Left lung (tissue), 10 donors: ENCODE results near the gene TCF7. TPM values are rescaled to one million over a fixed set of nuclear protein-coding genes. Genes with fewer than 3 reads are reported as not detected.

Source experiments
- ATAC-seq: fragments of 200-7000 bp; cut with Tn5 transposase; one replicate; pipeline ENCODE4 v1.9.1; 2020; ENCODE audit warnings: moderate library complexity
- DNase-seq, 4 donors: peaks; one replicate each; pipeline ENCODE4 v3.0.0-alpha.2; 2013 to 2020
- H3K27ac ChIP-seq, 2 donors: fragments of 200-600 bp; sonication (generic) in 1 of 2; one replicate each; pipeline versions ENCODE4 v1.5.0 to v1.8.0; 2020 to 2021
- H3K27me3 ChIP-seq, 2 donors: fragments of 200-600 bp; sonication (generic) in 1 of 2; one replicate each; pipeline versions ENCODE4 v1.5.0 to v1.8.0; 2020 to 2021
- H3K36me3 ChIP-seq, 2 donors: fragments of 200-600 bp; sonication (generic) in 1 of 2; one replicate each; pipeline versions ENCODE4 v1.5.0 to v1.8.0; 2020 to 2021
- H3K4me1 ChIP-seq, 2 donors: fragments of 200-600 bp; one replicate each; pipeline ENCODE4 v1.8.0; 2021
- H3K4me3 ChIP-seq, 2 donors: fragments of 200-600 bp; sonication (generic) in 1 of 2; one replicate each; pipeline versions ENCODE4 v1.5.0 to v1.8.0; 2020 to 2021; ENCODE audit warnings: mild to moderate bottlenecking in 1 of 2
- H3K9me3 ChIP-seq, 2 donors: fragments of 200-600 bp; sonication (generic) in 1 of 2; one replicate each; pipeline versions ENCODE4 v1.5.0 to v1.8.0; 2020 to 2021
- CTCF ChIP-seq, 2 donors: fragments of 200-600 bp; sonication (generic) in 1 of 2; IDR thresholded peaks; one replicate each; pipeline versions ENCODE4 v1.5.0 to v1.8.0; 2021; ENCODE audit warnings: antibody characterized with exemption in 2 of 2
- intact Hi-C, 2 donors: fragments of 100-400 bp; cut with DNase I; formaldehyde crosslinking; loops; one replicate each; pipeline versions ENCODE4 v1.11.2 to v1.14.2; 2022
- polyA plus RNA-seq, 6 donors: library from polyadenylated mRNA; unstranded; fragments of 120-200 nt; gene quantifications; one replicate each; pipeline ENCODE4 v1.2.1, GENCODE V29; 2013; ENCODE audit not compliant: insufficient read length in 6 of 6
- total RNA-seq, 2 donors: library from RNA; stranded (reverse); fragmentation: NEBNext Ultra II Directional; extraction: Animal tissue kit (Norgen Biotek cat#: 25700); gene quantifications; one replicate each; pipeline ENCODE4 v1.2.1, GENCODE V29; 2021
- donor health status: DM: no; HTN: yes; CAD: no.
- donor health status: DM: no; HTN: no; CAD: no.

The TCF7 gene
- total and polyA plus RNA-seq, 8 donors = 4.8 to 18.8 (median 17.4) TPM

- no peak overlapping the region for H3K27ac ChIP-seq
- H3K4me1 ChIP-seq = peaks cover 0 to 30% of the 10 kb centered on the region in 2 donors
- intact Hi-C loops = no loop called here
- TF ChIP-seq CTCF (IDR thresholded peaks at IDR 0.05) = no peak
- H3K4me3 ChIP-seq = no peak overlapping the region
- ATAC-seq = no peak
- H3K9me3 ChIP-seq = no peaks in the 10 kb centered on the region
- DNase-seq = no peak
- H3K36me3 ChIP-seq = peaks cover 0 to 95% of the 10 kb centered on the region in 2 donors
- H3K27me3 ChIP-seq = no peaks in the 10 kb centered on the region
These were observed 38.8 kb downstream of the TCF7 start for GRCh38 chr5:134153241-134153640.

GRCh38 chr5:134153657-134154056 is 39.2 kb downstream of the TCF7 start:
- H3K9me3 ChIP-seq = no peaks in the 10 kb centered on the region
- peaks cover 0 to 100% of the 10 kb centered on the region in 2 donors for H3K36me3 ChIP-seq
- no peaks in the 10 kb centered on the region for H3K27me3 ChIP-seq
- intact Hi-C loops = no loop called here
- peaks cover 0 to 30% of the 10 kb centered on the region in 2 donors for H3K4me1 ChIP-seq
- ATAC-seq (no peak), DNase-seq (no peak)
- no peak overlapping the region for H3K4me3 ChIP-seq
- H3K27ac ChIP-seq = no peak overlapping the region
- no peak for TF ChIP-seq CTCF (IDR thresholded peaks at IDR 0.05)

- Histone ChIP-seq H3K4me3 (no peak overlapping the region), H3K36me3 (peaks cover 3 to 97% of the 10 kb centered on the region in 2 donors), H3K27me3 (no peaks in the 10 kb centered on the region), H3K4me1 (no peaks in the 10 kb centered on the region), H3K9me3 (no peaks in the 10 kb centered on the region), H3K27ac (no peak overlapping the region)
- ATAC-seq (no peak), DNase-seq (no peak)
- TF ChIP-seq CTCF (IDR thresholded peaks at IDR 0.05) = no peak
- intact Hi-C loops = no loop called here
These were observed 47.3 kb downstream of the TCF7 start for GRCh38 chr5:134161513-134162395.

- Histone ChIP-seq H3K27ac (no peak overlapping the region), H3K4me1 (no peaks in the 10 kb centered on the region), H3K4me3 (no peak overlapping the region), H3K27me3 (no peaks in the 10 kb centered on the region), H3K36me3 (peaks cover 3 to 97% of the 10 kb centered on the region in 2 donors), H3K9me3 (no peaks in the 10 kb centered on the region)
- TF ChIP-seq CTCF (IDR thresholded peaks at IDR 0.05) = no peak
- no peak for DNase-seq
- intact Hi-C loops = no loop called here
- no peak for ATAC-seq
These were observed 48.1 kb downstream of the TCF7 start for GRCh38 chr5:134162592-134162991.

- no peak overlapping the region for H3K27ac ChIP-seq
- H3K27me3 ChIP-seq = no peaks in the 10 kb centered on the region
- H3K4me1 ChIP-seq = peaks cover 8 to 30% of the 10 kb centered on the region in 2 donors
- peaks cover 0 to 69% of the 10 kb centered on the region in 2 donors for H3K36me3 ChIP-seq
- ATAC-seq (no peak), DNase-seq (no peak)
- H3K9me3 ChIP-seq = no peaks in the 10 kb centered on the region
- no peak overlapping the region for H3K4me3 ChIP-seq
- intact Hi-C loops = no loop called here
- no peak for TF ChIP-seq CTCF (IDR thresholded peaks at IDR 0.05)
These were observed 57.5 kb downstream of the TCF7 start for GRCh38 chr5:134171972-134172371.
